Erythroblast (primary cell): Measurements from ENCODE around the gene MNS1.

Experiments used
- DNase-seq, 2 experiments: peaks; one replicate each; lab custom pipeline; 2025; lab: John Stamatoyannopoulos, UW
- GATA1 ChIP-seq: IDR thresholded peaks from 2 replicates; pipeline ENCODE4 v1.6.1; 2011; ENCODE audit warnings: low read depth, mild to moderate bottlenecking, control low read depth, low read length, moderate library complexity
- POLR2A ChIP-seq: IDR thresholded peaks from 2 replicates; pipeline ENCODE4 v1.6.1; 2011; ENCODE audit warnings: mild to moderate bottlenecking, low read length

MNS1 gene

GRCh38 chr15:56471440-56472069 lies 6.6 kb upstream of the MNS1 start:
- DNase-seq: peak in 1 of 2 experiments; percentile 4
- TF ChIP-seq POLR2A: no peak
- TF ChIP-seq GATA1: no peak

DNA sequence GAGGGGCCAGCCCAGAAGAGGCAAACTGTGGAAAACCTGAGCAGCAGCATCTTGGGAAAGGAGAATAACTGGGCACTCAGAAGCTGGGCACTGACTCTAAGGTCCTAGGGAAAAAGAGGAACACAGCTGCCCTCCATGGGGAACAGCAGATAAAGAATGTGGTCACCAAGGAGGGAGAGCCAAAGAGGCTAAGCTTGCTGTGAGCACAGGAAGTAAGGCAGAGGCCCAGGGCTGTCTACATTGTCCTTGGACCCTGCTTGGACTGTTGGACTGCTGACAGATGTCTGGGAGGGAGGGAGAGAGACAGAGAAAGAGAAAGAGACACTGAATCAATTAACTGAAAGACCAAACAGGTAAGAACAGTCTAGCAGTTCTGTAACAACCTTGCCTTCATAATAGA lies 4.5 kb upstream of the MNS1 start:
- DNase-seq: no peak
- TF ChIP-seq GATA1 (no peak), POLR2A (no peak)

- DNase-seq: peak; percentile 76 to 80
Measured at GRCh38 chr15:56468401-56468800, 3.5 kb upstream of the MNS1 start.

DNA sequence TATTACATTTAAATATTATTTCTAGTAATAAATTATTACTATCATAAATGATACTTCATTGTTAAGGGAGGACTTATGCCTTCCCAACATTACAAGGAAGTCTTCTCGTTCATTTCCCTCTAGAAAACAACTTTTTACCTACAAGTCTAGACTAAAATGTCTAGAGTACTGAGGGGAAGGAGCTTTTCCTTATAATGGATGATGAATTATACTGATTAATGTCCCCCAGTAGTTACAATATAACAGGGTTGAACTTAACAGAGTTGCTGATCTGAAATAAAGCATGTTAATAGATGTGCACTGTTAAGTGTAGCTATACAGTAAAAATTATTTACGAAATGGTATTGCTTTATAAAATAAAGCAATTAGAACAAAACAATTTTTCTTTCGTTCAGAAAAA lies 2.7 kb upstream of the MNS1 start:
- TF ChIP-seq POLR2A (no peak), GATA1 (no peak)
- DNase-seq: no peak

More at GRCh38 chr15:56468401-56468800, 3.5 kb upstream of the MNS1 start:
- TF ChIP-seq GATA1: no peak
- peak; percentile 20 for TF ChIP-seq POLR2A

GRCh38 chr15:56460947-56461346 lies 4.0 kb downstream of the MNS1 start:
- TF ChIP-seq POLR2A: no peak

GRCh38 chr15:56460071-56460470 lies 4.9 kb downstream of the MNS1 start:
- no peak for TF ChIP-seq GATA1
- no peak for TF ChIP-seq POLR2A
- no peak for DNase-seq

More at GRCh38 chr15:56460947-56461346, 4.0 kb downstream of the MNS1 start:
- DNase-seq: no peak

DNA sequence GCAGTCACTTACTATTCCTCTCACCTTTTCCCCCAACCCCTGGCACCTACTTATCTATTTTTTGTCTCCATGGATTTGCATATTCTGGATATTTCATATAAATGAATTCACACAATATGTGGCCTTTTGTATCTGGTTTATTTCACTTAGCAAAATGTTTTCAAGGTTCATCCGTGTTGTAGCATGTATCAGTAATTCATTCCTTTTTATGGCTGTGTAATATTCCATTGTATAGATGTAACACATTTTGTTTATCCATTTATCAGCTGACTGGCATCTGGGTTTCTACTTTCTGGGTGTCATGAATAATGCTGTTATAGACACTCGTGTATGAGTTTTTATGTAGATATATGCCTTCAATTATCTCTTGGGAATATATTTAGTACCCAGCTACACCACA lies 5.8 kb downstream of the MNS1 start:
- TF ChIP-seq GATA1: no peak
- no peak for TF ChIP-seq POLR2A
- peak in 1 of 2 experiments; percentile 28 for DNase-seq

DNA sequence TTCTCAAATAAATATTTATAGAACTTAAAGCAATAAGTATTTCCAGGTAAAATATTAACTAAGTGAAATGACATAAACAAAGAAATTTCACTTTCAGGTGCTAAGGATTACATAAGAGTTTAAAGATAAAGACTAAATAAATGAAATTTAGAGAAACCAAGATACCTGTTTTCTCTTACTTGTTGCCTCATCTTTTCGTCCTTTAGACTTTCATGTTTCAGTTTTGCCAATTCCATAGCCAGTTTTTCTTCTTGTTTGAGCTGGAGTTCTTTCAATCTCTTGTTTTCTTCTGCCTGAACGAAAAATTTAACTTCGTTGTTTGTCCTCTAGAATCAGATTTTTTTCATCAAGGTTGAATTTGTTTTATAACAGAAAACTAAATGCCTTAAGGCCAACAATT lies 8.7 kb downstream of the MNS1 start:
- TF ChIP-seq GATA1 (no peak), POLR2A (no peak)

DNA sequence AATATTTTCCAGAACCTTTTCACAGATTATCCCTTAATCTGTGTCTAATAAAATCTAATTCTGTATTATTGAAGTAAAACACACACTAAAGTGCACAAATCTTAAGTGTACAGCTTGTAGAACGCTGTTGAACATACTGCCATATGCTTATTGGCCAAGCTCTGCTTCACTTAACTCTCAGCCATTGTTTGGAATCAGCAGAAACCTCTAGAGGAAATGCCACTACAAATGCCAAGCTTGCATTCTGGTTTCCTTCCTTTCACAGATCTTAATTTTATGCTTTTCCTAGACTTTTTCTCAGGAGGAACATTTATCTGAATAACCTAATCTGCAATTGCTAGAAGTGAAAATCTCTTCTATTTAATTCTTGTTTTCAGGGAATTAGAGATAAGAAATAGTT lies 10.1 kb downstream of the MNS1 start:
- TF ChIP-seq POLR2A (no peak), GATA1 (no peak)
- DNase-seq: no peak

More for the DNA sequence above, 8.7 kb downstream of the MNS1 start:
- DNase-seq: no peak

DNA sequence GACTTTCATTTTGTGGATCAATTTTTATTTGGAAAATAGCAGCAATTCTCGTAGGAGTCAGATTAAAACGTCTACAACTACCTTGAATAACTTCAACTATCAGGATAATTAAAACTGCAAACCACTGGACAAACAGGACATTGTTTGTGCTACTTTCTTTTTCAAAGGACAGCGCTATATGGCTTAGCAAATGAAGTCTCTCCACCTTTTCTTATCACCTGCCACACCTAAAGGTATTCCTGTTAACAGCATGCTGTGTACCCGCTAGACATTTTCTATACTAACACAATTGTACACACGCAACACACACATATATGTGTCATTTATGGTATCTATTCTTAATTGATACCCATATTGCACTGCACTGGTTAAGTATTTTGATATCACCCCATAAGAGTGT lies 19.2 kb downstream of the MNS1 start:
- TF ChIP-seq POLR2A (no peak), GATA1 (no peak)
- no peak for DNase-seq

GRCh38 chr15:56442354-56442753 lies 22.6 kb downstream of the MNS1 start:
- TF ChIP-seq GATA1 (no peak), POLR2A (no peak)
- no peak for DNase-seq

DNA sequence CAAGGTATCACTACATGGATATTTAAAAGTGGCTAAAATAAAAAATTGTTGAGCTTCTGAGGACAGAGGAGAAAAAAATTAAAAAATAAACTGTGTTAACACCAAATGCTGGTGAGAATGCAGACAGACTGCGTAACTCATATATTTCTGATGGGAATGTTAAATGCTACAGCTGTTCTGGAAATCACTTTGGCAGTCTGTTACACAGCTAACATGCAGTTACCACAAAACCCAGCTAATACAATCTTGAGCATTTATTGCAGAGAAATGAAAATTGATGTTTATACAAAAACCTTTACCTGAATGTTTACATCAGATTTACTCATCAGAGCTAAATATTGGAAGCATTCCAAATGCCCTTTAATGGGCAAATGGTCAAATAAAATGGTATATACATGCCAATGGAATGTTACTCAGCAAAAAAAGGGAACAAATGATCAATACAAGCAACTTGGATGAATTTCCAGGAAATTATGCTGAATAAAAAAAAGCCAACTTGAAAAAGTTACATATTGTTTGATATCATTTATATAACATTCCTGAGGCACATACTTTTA lies 24.6 kb downstream of the MNS1 start:
- no peak for DNase-seq
- no peak for TF ChIP-seq POLR2A
- TF ChIP-seq GATA1: no peak

GRCh38 chr15:56432304-56432703 lies 32.6 kb downstream of the MNS1 start:
- no peak for TF ChIP-seq POLR2A

DNA sequence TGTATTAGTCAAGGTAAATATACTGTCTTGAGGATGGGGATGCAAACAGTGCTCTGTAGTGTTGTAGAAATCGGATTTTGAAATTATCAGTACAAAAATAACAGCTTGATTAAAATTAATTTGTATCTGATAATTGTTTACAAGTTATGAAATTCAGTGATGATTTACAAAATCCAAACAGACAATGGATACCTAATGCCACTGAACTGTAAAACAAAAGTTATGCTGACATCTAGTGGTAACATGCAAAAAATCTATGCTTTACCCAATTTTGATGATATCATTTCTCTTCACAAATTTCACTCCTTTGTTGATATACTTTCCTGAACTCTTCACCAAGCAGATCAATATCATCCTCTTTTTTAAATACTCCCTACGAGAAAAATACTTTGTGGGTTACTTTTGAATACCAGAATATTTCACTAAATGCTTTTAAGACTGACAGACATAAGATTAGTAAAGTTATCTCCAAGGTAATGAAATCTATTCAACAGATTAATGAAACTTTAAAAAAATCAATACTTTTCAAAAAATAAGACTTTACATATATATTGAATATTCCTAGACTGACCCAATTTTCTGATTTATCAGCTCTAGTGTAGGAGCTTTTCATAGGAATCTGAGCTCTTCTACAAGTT lies 36.0 kb downstream of the MNS1 start:
- peak; percentile 48 to 63 for DNase-seq

More at GRCh38 chr15:56432304-56432703, 32.6 kb downstream of the MNS1 start:
- DNase-seq: no peak

DNA sequence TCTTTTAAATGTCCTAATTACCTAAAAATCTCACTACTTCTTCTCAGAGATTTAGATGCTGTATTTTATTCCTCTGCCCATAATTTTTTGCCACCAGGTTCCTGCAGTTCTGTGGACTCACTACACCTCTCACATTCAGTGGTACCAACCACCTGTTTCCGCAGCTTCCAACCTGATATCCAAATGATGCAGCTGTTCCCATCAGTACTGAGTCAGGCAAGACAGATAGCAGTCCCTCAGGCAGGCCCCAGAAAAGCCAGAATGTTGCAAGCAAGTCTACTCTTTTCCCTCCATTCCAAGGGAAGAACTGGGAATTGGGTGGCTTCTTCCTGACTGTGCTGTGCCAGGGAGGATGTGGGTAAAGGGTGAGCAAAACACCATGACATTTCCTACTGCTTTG lies 39.0 kb downstream of the MNS1 start:
- no peak for DNase-seq
- no peak for TF ChIP-seq GATA1
- TF ChIP-seq POLR2A: no peak

More for the DNA sequence above, 36.0 kb downstream of the MNS1 start:
- TF ChIP-seq GATA1 (no peak), POLR2A (no peak)
